GM12875 (cell line): ENCODE results near the gene LCE3B.

ENCODE experiments used
- H3K4me3 ChIP-seq: one replicate; pipeline ENCODE4 v1.5.1; 2011; ENCODE audit warnings: low read depth, low read length, control low read depth
- TF ChIP-seq, protein P1 (sequence below): IDR thresholded peaks from 2 replicates; pipeline ENCODE4 v1.5.1; 2011; ENCODE audit warnings: low read depth, mild to moderate bottlenecking, control low read depth, inconsistent platforms, low read length, moderate library complexity, borderline replicate concordance; ENCODE audit not compliant: insufficient read depth

Gene LCE3B

DNA sequence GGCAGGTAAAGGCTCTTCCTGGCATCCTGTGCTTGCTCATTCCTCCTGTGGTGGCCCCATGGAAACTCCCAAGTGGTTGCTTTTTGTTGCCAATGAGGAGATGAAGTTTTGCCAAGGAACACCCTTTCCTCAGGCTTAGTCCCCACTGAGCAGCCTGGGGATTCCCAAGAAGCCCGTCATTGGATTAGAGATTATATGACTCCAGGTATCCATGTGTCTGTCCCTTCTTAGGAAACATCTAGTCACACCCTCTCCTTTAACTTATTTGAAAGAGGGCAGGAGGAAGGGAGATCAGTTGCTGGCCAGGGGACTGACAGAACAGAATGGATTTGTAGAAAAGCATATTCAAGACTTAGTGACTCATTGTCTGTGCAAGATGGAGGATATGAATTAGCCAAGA lies 13.1 kb downstream of the LCE3B start:
- no peak overlapping the region for H3K4me3 ChIP-seq
- TF ChIP-seq, protein P1, sequence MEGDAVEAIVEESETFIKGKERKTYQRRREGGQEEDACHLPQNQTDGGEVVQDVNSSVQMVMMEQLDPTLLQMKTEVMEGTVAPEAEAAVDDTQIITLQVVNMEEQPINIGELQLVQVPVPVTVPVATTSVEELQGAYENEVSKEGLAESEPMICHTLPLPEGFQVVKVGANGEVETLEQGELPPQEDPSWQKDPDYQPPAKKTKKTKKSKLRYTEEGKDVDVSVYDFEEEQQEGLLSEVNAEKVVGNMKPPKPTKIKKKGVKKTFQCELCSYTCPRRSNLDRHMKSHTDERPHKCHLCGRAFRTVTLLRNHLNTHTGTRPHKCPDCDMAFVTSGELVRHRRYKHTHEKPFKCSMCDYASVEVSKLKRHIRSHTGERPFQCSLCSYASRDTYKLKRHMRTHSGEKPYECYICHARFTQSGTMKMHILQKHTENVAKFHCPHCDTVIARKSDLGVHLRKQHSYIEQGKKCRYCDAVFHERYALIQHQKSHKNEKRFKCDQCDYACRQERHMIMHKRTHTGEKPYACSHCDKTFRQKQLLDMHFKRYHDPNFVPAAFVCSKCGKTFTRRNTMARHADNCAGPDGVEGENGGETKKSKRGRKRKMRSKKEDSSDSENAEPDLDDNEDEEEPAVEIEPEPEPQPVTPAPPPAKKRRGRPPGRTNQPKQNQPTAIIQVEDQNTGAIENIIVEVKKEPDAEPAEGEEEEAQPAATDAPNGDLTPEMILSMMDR, result no peak

DNA sequence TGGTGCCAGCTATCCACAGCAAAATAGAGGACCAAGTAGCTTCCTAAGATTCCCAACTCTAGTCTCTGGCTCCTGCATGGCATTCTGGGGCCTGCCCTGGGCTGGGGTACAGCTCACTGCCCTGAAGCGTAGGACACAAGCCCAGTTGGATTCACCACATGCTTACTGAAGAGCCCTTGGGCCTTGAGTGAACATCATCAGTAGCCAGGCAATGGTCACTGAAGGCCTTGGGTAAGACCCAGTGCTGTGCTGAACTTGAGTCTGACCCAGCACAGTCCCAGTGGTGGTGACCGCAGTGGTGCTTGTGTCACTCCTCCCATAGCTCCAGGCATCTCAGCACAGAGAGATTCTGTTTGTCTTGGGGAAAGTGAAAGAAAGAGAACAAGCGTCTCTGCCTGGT lies 17.0 kb downstream of the LCE3B start:
- H3K4me3 ChIP-seq, result no peak overlapping the region
- TF ChIP-seq, protein P1, result no peak

DNA sequence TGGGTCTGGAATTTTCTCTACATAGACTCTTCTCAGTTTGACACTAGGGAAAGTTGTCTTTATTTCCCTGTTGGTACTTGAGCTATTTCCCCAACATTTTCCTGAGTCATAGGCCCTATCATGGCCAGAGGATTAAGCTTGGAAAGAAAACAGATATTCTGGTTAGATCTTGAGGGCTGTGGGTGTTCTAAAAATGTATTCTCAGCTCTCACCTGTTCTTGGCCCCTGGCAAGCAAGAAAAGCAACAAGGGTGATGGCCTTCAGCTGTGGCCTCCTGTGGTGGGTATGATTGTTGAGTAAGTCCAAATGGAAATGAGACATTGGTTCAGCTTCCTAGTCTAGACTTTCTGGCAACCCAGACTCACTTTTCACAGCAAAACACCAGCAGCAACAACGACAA lies 26.7 kb downstream of the LCE3B start:
- TF ChIP-seq, protein P1, result no peak
- no peak overlapping the region for H3K4me3 ChIP-seq

DNA sequence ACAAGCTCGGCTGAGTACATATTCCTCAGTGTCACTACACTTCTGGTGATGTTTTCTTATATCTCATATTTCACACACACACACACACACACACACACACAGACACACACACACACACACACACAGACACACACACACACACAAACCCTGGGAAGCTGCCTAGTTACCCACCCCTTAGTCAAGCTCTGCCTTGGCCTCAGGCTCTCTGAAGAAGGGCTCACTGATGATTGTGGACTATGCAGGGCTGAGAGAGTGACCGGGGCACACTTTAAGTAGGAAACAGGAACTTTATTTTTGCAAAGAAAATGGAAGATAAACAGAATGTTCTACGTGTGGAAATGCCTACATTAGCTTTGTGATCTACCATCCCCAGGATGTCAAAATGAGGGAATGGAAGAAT lies 30.3 kb downstream of the LCE3B start:
- no peak overlapping the region for H3K4me3 ChIP-seq
- TF ChIP-seq, protein P1, result no peak

DNA sequence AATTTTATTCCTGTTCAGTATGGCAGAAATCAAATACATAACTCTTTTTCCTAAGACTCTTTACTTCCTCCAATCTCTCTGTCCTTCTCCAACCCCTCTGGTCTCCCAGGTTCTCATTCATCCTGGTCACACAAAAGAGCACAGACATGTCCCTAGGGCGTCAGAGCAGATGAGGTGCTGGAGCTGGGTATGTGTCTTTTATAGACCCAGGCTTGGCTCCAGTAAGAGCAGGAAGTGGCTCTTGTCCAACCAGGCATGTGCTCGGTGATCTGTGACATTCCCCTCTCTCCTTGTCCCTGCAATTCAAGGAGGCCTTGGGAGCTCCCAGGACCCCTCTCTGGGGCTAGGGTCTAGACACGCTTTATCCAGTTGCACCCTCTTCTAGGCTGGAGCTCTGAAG lies 31.5 kb downstream of the LCE3B start:
- TF ChIP-seq, protein P1, result no peak
- H3K4me3 ChIP-seq, result no peak overlapping the region

DNA sequence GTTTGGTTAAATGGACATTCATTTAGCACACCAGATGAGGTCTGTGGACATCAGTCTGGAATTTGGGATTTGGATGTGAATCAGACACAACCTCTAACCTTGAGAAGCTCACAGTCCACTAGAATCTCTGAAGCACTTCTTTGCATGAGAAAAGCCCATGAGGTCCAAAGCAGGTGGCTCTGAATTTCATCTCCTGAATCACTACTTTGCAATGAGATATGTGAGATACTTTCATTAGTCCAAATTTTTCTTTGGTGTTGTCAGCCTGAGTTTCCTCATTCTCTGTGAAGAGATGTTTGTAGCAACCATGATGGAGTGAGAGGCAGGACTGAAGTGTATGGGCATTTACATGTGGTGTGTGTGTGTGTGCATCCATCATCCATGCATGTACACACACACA lies 33.0 kb downstream of the LCE3B start:
- H3K4me3 ChIP-seq, result no peak overlapping the region
- TF ChIP-seq, protein P1, result no peak

DNA sequence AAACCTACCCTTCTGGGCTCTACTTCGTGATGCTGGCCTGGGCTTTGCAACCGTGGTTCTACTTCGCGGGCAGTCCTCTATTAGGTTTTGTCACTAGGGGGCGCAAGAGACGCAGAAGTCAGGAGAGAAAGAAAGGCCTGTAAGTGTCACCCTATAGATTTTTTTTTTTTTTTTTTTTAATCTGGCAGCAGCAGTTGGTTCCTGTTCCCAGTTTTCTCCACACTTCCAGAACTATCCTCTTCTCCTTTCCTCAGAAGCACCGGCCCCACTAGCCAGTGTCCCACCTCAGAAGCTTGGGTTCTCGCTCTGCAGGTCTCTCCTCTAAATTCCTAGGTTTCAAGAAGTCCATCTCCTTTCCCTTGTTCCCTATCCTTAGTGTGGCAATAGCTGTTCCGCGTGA lies 40.5 kb downstream of the LCE3B start:
- no peak overlapping the region for H3K4me3 ChIP-seq
- TF ChIP-seq, protein P1, result peak; percentile 75
